Keratinocyte (primary cell): ENCODE results near the gene DSC3. TPM values are rescaled to one million over a fixed set of nuclear protein-coding genes. Genes with fewer than 3 reads are reported as not detected.

Source experiments
- DNase-seq: peaks from one replicate; pipeline ENCODE4 v3.0.0-alpha.2; 2011; ENCODE audit warnings: low read depth, missing footprints, low spot score
- FAIRE-seq: peaks from 2 replicates; lab custom pipeline; 2011; peaks lifted over from hg19 to GRCh38; lab: Jason Lieb, UNC
- H2AFZ ChIP-seq: 2 replicates; pipeline ENCODE4 v1.6.0; 2012; ENCODE audit warnings: low read length, control low read depth, inconsistent platforms; ENCODE audit not compliant: control insufficient read depth
- H3K27ac ChIP-seq: 2 replicates; pipeline ENCODE4 v1.5.1; 2011; ENCODE audit warnings: low read length; ENCODE audit not compliant: control insufficient read depth, insufficient read depth
- H3K27me3 ChIP-seq: 3 replicates; pipeline ENCODE4 v1.6.0; 2011; ENCODE audit warnings: low read length; ENCODE audit not compliant: control insufficient read depth, insufficient read depth; ENCODE audit errors: extremely low read depth
- H3K36me3 ChIP-seq, 2 experiments: 2 replicates in 1 of 2; 3 replicates in 1 of 2; pipeline ENCODE4 v1.5.1; 2011; ENCODE audit warnings: low read length in 2 of 2, mild to moderate bottlenecking in 1 of 2; ENCODE audit not compliant: control insufficient read depth in 2 of 2, insufficient read depth in 2 of 2; ENCODE audit errors: extremely low read depth in 1 of 2
- H3K4me1 ChIP-seq: 3 replicates; pipeline ENCODE4 v1.5.1; 2011; ENCODE audit warnings: low read length; ENCODE audit not compliant: control insufficient read depth, insufficient read depth; ENCODE audit errors: extremely low read depth
- H3K4me2 ChIP-seq: 3 replicates; pipeline ENCODE4 v1.6.0; 2011; ENCODE audit warnings: low read depth, low read length; ENCODE audit not compliant: control insufficient read depth, insufficient read depth; ENCODE audit errors: extremely low read depth
- H3K4me3 ChIP-seq, 3 experiments: fragments of 200-600 bp in 1 of 3; sonication (generic) in 1 of 3; 2 replicates in 2 of 3; 3 replicates in 1 of 3; pipeline ENCODE4 v1.5.1; 2011 to 2016; ENCODE audit warnings: low read length in 3 of 3, mild to moderate bottlenecking in 3 of 3, control low read depth in 2 of 3, inconsistent platforms in 1 of 3, low read depth in 1 of 3, mixed read lengths in 1 of 3, mixed run types in 1 of 3, moderate library complexity in 1 of 3; ENCODE audit not compliant: control insufficient read depth in 2 of 3, insufficient read depth in 2 of 3; ENCODE audit errors: extremely low read depth in 1 of 3
- H3K79me2 ChIP-seq: 2 replicates; pipeline ENCODE4 v1.6.0; 2012; ENCODE audit warnings: low read length; ENCODE audit not compliant: control insufficient read depth, insufficient read depth
- H3K9ac ChIP-seq: 3 replicates; pipeline ENCODE4 v1.6.0; 2011; ENCODE audit warnings: low read length; ENCODE audit not compliant: control insufficient read depth, insufficient read depth; ENCODE audit errors: extremely low read depth
- H3K9me1 ChIP-seq: 3 replicates; pipeline ENCODE4 v1.6.0; 2011; ENCODE audit warnings: low read length; ENCODE audit not compliant: control insufficient read depth, insufficient read depth; ENCODE audit errors: extremely low read depth
- H3K9me3 ChIP-seq: 2 replicates; pipeline ENCODE4 v1.5.1; 2012; ENCODE audit warnings: low read depth, low read length; ENCODE audit not compliant: control insufficient read depth
- H4K20me1 ChIP-seq: 3 replicates; pipeline ENCODE4 v1.6.0; 2011; ENCODE audit warnings: low read length; ENCODE audit not compliant: control insufficient read depth, insufficient read depth; ENCODE audit errors: extremely low read depth
- CTCF ChIP-seq, 3 experiments: IDR thresholded peaks in 1 of 3; conservative IDR thresholded peaks in 1 of 3; optimal IDR thresholded peaks in 1 of 3; 2 replicates in 2 of 3; 3 replicates in 1 of 3; pipeline versions ENCODE3 to v1.5.1; 2011; ENCODE audit warnings: low read length in 3 of 3, mild to moderate bottlenecking in 3 of 3, moderate library complexity in 2 of 3, control low read depth in 1 of 3, inconsistent platforms in 1 of 3; ENCODE audit not compliant: insufficient read depth in 2 of 3; ENCODE audit errors: extremely low read depth in 1 of 3
- EZH2 ChIP-seq: IDR thresholded peaks from one replicate; pipeline ENCODE4 v1.6.1; 2012; ENCODE audit warnings: inconsistent platforms, mild to moderate bottlenecking, low read length, moderate library complexity
- dilution Hi-C: fragments of 300-500 bp; cut with MboI; formaldehyde crosslinking; loops from one replicate; pipeline ENCODE4 v1.7.0; 2020; ENCODE audit warnings: low sequenced_read_pairs; ENCODE audit not compliant: extremely low pct_ligation_motif_present
- polyA plus RNA-seq, 5 experiments: library from polyadenylated mRNA; depleted of rRNA in 3 of 5; stranded (reverse) in 3 of 5; stranded (forward) in 1 of 5; unstranded in 1 of 5; fragments of >200 nt; gene quantifications; 1 replicate in 1 of 5; 2 replicates in 3 of 5; 3 replicates in 1 of 5; pipeline versions ENCODE4 v1.2.1 to v1.2.3, GENCODE V29; 2011 to 2012; ENCODE audit warnings: missing spikeins in 2 of 5, low read depth in 1 of 5, low replicate concordance in 1 of 5

Gene DSC3
- polyA plus RNA-seq, 1 donor (not counting 4 experiments of a cell fraction or from before 2014, with no cell fraction given) = 116 TPM

GRCh38 chr18:31034541-31034940, 8.0 kb downstream of the DSC3 start:
- dilution Hi-C loops = no loop called here
- Histone ChIP-seq H3K9me1 (no peaks in the 10 kb centered on the region), H3K79me2 (peaks cover 95% of the 10 kb centered on the region), H3K4me2 (peak overlapping the region; percentile 39), H2AFZ (no peak overlapping the region), H3K27ac (no peak overlapping the region), H3K4me1 (peaks cover 36% of the 10 kb centered on the region), H3K9ac (no peak overlapping the region), H4K20me1 (no peaks in the 10 kb centered on the region), H3K9me3 (peaks cover 2% of the 10 kb centered on the region), H3K27me3 (no peaks in the 10 kb centered on the region), H3K4me3 (peak overlapping the region in 1 of 3 experiments; percentile 24), H3K36me3 (peaks cover 6% of the 10 kb centered on the region in 2 experiments)
- DNase-seq (no peak), FAIRE-seq (peak; percentile 53)
- TF ChIP-seq EZH2 (no peak), CTCF (optimal IDR thresholded peaks at IDR 0.05 in 1 of 3, IDR thresholded peaks at IDR 0.05 in 1 of 3, conservative IDR thresholded peaks at IDR 0.05 in 1 of 3; ENCODE audit: extremely low read depth in 1 of 3, insufficient read depth in 2 of 3, low read length in 3 of 3) (no peak)

- H3K9ac ChIP-seq = no peak overlapping the region
Observed at GRCh38 chr18:31030574-31031278, 11.8 kb downstream of the DSC3 start.

More at GRCh38 chr18:31030574-31031278, 11.8 kb downstream of the DSC3 start:
- no peak overlapping the region for H3K27ac ChIP-seq
- TF ChIP-seq CTCF (optimal IDR thresholded peaks at IDR 0.05 in 1 of 3, IDR thresholded peaks at IDR 0.05 in 1 of 3, conservative IDR thresholded peaks at IDR 0.05 in 1 of 3; ENCODE audit: extremely low read depth in 1 of 3, insufficient read depth in 2 of 3, low read length in 3 of 3) (no peak), EZH2 (no peak)
- no peaks in the 10 kb centered on the region for H4K20me1 ChIP-seq
- no peak overlapping the region for H3K4me2 ChIP-seq
- H3K79me2 ChIP-seq = peaks cover 61% of the 10 kb centered on the region
- H3K9me1 ChIP-seq = no peaks in the 10 kb centered on the region
- H3K4me3 ChIP-seq = no peak overlapping the region
- H3K27me3 ChIP-seq = no peaks in the 10 kb centered on the region
- FAIRE-seq (no peak), DNase-seq (no peak)
- H3K4me1 ChIP-seq = peaks cover 8% of the 10 kb centered on the region
- peaks cover 2% of the 10 kb centered on the region for H3K9me3 ChIP-seq
- no peak overlapping the region for H2AFZ ChIP-seq
- H3K36me3 ChIP-seq = peaks cover 25 to 32% of the 10 kb centered on the region in 2 experiments
- dilution Hi-C loops = no loop called here
